ENCODE results near the gene KPNA4. TPM values are rescaled to one million over a fixed set of nuclear protein-coding genes. Genes with fewer than 3 reads are reported as not detected.
"Not testable (repeated sequence)": the region's sequence is repeated elsewhere in the genome, so short reads cannot be mapped to it uniquely, and the experiment has no call there.

Gene KPNA4, protein sequence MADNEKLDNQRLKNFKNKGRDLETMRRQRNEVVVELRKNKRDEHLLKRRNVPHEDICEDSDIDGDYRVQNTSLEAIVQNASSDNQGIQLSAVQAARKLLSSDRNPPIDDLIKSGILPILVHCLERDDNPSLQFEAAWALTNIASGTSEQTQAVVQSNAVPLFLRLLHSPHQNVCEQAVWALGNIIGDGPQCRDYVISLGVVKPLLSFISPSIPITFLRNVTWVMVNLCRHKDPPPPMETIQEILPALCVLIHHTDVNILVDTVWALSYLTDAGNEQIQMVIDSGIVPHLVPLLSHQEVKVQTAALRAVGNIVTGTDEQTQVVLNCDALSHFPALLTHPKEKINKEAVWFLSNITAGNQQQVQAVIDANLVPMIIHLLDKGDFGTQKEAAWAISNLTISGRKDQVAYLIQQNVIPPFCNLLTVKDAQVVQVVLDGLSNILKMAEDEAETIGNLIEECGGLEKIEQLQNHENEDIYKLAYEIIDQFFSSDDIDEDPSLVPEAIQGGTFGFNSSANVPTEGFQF
- total RNA-seq: 10 to 100 TPM; 53.2 to 91.6 TPM
- long read RNA-seq, donor 1, full-length matches to known transcripts: 16 of 20 reads
- long read RNA-seq, donor 1, partial matches to known transcripts: 2 of 20 reads
- long read RNA-seq, donor 1, other reads (novel, unspliced or antisense): 2 of 20 reads
- long read RNA-seq, donor 2, full-length matches to known transcripts: 1 of 21 reads
- long read RNA-seq, donor 2, partial matches to known transcripts: 4 of 21 reads
- long read RNA-seq, donor 2, other reads (novel, unspliced or antisense): 16 of 21 reads

DNA sequence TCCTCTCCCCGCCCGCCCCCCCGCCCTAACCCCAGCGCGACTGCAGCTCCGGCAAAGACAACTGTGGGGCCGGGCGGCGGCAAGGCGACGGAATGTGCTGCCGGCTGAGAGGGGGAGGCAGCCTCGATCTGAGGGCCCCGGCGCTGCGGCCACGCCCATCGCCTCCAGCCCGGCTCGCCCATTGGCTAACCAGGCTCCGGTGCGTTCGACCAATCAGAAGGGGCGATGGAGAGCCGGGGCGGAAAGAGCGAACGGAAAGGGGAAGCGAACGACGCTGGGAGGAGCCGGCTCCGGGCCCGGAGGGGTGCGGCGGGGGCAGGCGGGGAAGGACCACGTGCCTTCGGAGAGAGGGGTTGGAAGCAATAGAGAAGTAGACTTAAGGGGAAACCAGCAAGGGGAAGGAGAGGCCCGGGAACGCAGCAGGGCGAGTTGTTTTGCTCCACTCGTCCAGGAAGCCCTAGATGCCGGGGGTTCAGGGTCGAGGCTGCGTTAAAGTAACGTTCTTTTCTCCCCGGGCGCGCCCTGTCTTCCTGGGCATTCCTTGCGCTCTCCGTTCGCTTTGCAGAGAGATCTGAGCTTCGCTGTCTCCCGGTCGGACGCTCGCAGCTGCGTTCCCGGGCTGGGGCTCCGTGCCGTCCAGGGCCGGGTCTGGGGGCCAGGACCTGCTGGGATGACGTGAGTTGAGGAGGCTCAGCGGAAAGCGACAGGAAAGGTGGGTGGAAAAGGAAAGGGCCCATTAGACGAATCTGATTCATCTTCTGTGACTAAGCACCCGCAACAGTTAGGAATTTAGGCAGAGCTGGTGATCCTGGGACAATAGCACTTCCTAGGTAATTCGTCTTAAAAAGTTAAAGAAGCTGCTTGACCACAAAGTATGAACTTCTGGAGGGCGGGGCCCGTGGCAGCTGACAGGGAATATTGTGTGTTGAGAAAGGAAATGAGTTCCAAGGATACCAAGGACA, at the start of gene KPNA4:
KPNA4 (minus strand) TSS at position 130 of the 962 bp plus-strand sequence. CDS start 289 bp downstream, outside the sequence.
- intact Hi-C loops (cut with DNase I): no loop called here

DNA sequence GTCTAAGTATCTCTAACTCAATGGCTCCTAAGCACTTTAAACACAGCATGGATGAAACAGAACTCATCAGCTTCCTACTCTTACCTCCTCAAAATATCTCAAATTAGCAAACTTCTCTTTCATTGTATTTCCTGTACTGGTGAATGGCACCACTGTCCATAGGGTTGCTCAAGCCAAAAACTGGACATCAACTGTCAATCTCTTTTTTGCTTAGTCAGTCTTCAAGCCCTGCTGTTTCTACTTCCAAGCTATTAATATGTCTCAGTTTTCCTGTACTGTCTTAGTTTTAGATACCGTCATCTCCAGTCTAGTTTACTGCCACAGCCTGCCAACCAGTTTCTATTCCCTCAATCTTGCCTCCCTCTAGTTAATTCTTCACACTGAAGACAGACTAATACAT, 48.3 kb upstream of the KPNA4 start:
- DNase-seq (ENCODE audit: low spot score): no peak
- intact Hi-C loops (cut with DNase I): no loop called here

More for the DNA sequence above, at the start of gene KPNA4:
- DNase-seq (ENCODE audit: low spot score): peak; percentile 99

DNA sequence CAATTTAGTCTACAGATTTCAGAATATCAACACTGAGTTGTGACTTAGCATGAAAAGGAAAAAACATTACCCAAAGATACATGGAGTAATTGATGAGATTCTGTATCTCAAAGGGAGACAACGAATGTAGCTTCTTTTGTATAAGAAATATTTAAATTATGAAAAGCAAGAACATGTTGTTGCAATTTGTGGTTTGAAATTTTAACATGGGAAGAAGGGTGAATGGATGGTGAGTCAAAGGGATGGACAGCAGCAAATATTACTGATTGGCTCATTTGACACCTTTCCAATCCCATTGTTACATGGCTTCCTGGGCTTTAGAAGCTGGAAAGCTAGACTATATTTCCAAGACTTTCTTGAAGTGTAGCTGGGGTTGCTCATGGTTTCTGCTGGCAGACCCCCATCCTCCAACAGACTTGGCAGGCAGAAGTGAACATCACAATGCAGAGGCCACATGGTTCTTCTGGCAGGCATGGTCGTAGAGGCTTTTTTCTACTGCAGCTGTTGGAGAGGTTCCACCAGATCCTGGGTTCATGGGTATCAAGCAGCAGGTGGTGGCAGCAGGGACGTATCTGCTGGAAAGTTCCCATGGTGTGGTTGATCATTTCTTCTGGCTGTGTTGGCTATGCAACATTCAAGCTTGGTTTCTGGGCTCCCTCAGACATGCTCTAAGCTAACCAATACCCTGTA, 47.2 kb upstream of the KPNA4 start:
- DNase-seq (ENCODE audit: low spot score): no peak
- intact Hi-C loops (cut with DNase I): no loop called here

DNA sequence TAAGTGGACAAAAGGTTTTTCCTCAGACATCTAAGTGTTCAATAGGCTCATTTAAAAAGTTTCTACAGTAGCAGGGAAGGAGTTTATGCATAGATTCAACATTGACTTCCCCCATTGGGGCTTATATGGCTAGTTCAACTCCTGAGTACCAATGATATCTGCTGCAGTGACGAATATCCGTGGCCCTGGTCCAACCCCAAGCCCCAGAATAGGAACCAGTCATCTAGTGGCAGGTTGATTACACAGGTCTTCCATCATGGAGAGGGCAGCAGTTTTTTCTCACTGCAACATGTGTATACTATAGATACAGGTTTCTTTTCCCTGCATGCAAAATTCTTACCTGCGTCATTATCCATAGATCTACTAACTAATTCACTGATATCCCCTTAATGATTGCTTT, 45.8 kb upstream of the KPNA4 start:
- intact Hi-C loops (cut with DNase I): no loop called here
- no peak for DNase-seq (ENCODE audit: low spot score)

DNA sequence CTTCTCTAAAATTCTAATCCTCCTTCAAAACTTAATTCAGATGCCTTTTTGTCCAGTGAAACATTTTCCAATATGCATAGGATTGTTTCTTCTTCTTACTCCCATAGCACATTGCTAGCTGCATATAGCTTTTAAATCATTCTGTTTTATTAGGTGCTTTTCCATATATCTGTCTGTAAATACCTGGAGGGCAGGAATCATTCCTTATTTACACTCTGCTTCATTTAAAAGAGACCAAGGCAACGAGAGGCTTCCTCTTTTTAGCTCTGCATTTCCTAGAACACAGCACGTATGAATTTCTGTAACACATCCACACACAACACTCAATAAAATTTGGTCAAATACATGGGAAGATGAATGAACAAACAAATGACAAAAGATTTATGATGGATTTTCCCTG, 43.5 kb upstream of the KPNA4 start:
- DNase-seq (ENCODE audit: low spot score): no peak
- intact Hi-C loops (cut with DNase I): no loop called here

DNA sequence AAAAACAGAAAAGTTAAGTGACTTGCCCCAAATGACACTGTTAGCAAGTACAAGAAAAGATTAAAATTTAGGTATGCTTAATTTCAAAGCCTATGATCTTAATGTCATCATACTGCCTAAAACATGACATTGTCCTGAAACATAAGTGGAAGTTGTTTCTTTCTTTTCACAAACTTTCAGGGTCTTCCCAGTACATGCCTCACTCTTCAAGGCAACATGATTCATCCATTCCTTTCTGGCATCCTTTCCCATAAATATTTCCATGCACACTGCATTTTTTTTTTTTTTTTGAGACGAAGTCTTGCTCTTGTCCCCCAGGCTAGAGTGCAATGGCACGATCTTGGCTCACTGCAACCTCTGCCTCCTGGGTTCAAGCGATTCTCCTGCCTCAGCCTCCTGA, 42.5 kb upstream of the KPNA4 start:
- intact Hi-C loops (cut with DNase I): no loop called here
- no peak for DNase-seq (ENCODE audit: low spot score)

DNA sequence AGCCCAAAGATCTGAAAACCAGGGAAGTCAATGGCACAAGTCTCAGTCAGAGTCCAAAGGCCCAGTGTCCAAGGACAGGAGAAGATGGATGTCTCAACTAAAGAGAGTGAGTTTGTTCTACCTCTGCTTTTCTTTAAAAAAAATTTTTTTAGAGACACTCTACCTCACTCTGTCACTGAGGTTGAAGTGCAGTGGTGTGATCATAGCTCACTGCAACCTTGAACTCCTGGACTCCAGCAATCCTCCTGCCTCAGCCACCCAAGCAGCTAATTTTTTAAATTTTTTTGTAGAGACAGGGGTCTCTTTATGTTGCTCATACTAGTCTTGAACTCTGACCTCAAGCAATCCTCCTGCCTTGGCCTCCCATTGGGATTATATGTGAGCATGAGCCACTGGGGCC, 39.9 kb upstream of the KPNA4 start:
- intact Hi-C loops (cut with DNase I): no loop called here

DNA sequence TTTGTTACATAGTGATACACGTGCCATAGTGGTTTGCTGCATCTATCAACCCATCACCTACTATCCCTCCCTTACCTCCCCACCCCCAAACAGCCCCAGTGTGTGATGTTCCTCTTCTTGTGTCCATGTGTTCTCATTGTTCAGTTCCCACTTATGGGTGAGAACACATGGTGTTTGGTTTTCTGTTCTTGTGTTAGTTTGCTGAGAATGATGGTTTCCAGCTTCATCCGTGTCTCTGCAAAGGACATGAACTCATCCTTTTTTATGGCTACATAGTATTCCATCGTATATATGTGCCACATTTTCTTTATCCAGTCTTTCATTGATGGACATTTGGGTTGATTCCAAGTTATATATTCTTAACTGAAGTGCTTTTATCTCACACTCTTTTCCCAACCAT, 38.5 kb upstream of the KPNA4 start:
- DNase-seq (ENCODE audit: low spot score); intact Hi-C loops (cut with DNase I): not testable (repeated sequence)

More for the DNA sequence above, 39.9 kb upstream of the KPNA4 start:
- DNase-seq (ENCODE audit: low spot score): no peak

DNA sequence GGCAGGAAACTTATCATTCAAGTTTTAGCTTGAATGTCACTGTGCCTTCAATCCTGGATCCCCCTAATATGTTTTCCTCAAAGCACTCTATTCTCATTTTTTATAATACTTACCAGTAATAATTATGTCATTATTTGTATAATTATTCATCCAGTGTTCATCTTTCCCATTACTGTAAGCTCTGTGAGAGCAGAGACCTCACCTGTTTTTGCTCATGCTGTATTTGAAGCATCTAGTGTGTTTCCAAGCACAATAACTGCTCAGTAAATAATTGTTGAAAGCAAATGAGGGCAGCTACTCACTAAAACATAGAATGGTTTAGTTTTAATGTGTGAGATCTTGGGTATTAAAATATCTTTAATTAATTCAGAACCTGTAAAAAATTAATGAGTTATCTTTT, 36.9 kb upstream of the KPNA4 start:
- intact Hi-C loops (cut with DNase I): no loop called here
- DNase-seq (ENCODE audit: low spot score): no peak

DNA sequence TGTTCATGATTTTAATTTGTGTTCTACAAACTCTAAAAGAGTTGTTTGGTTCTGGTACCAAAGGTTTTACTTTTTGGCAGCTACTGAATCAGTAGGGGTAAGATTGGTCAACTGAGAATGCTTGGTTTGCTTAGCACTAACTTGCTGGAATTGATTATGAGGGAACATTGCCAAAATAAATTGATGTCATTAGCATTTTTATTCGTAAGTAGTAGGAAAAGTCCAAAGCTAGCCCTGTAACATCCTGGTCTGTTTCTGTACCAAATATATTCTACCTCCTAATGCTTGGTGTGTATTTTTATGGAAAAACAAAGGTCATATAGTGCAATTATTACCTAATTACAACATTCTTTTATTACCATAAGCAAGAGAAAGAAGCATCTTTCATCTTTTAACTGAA, 35.9 kb upstream of the KPNA4 start:
- intact Hi-C loops (cut with DNase I): no loop called here
- no peak for DNase-seq (ENCODE audit: low spot score)

DNA sequence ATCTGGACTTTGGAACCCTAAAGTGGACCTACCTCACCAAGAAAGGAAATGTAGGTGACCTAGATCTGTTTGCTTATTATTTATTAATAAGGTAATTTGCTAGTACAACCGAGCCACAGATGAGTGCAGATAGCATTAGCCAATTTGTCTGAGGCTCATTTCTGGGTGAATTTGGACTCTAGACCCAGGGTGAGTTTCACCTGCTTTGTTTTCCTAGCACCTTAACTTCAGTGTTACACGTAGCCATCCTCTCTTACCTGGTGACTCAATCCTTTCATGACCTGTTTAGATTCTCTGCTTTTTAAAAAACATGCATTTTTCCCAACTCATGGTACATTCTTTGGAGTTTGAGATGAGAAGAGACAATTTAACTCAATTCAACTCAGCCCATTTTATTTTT, 33.5 kb upstream of the KPNA4 start:
- intact Hi-C loops (cut with DNase I): no loop called here
- no peak for DNase-seq (ENCODE audit: low spot score)

DNA sequence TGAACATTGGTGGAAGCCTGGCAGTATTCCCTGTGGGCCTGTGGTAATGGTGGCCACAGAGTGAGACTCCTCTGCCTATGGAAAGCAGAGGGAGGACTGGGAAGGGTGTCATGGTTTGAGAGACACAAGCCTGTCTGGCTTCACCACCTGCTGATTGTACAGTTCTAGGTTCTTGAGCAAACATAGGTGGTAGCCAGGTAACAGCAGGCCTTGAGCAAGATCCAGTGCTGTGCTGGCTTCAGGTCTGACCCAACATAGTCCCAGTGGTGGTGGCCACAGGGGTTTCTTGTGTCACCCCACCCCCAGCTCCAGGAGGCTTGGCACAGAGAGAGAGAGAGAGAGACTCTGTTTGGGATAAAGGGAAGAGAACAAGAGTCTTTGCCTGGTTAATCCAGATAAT, 22.7 kb upstream of the KPNA4 start:
- DNase-seq (ENCODE audit: low spot score): no peak
- intact Hi-C loops (cut with DNase I): no loop called here

DNA sequence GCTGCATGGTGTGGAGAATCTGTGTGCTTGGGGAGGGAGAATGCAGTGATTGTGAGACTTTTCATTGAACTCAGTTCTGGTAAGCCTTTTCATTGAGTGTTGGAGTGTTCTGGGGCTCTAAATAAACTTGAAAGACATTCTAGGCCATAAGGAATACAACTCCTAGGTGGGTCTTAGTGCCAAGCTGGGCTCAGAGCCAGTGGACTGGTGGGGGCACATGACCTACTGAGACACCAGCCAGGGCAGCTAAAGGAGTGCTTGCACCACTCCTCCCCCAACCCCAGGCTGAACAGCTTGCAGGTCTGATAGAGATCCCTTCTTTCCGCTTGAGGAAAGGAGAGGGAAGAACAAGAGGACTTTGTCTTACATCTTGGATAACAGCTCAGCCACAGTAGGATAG, 21.7 kb upstream of the KPNA4 start:
- DNase-seq (ENCODE audit: low spot score): no peak
- intact Hi-C loops (cut with DNase I): no loop called here

DNA sequence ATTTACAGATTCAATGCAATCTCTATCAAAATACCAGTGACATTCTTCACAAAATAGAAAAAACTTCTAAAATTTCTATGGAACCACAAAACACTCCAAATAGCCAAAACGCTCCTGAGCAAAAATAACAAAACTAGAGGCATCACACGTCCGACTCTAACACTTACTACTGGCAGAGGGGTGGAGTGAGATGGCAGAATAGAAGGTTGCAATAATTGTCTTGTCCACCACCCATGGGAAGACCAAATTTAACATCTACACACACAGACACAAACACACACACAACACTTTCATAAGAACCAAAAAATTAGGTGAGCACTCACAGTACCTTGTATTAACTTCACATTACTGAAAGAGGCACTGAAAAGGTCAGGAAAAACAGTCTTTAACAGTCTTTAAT, 21.3 kb upstream of the KPNA4 start:
- intact Hi-C loops (cut with DNase I): no loop called here
- no peak for DNase-seq (ENCODE audit: low spot score)

DNA sequence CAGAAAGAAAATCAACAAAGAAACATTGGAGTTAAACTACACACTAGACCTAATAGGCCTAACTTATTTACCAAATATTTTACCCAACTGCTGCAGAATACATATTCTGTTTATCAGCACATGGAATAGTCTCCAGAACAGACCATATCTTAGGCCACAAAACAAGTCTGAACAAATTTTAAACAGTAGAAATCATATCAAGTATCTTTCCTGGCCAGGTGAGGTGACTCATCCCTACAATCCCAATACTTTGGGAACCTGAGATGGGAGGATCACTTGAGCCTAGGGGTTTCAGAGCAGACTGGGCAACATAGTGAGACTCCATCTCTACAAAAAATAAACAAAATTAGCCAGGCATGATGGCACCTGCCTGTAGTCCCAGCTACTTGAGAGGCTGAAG, 18.1 kb upstream of the KPNA4 start:
- DNase-seq (ENCODE audit: low spot score): no peak
- intact Hi-C loops (cut with DNase I): no loop called here

DNA sequence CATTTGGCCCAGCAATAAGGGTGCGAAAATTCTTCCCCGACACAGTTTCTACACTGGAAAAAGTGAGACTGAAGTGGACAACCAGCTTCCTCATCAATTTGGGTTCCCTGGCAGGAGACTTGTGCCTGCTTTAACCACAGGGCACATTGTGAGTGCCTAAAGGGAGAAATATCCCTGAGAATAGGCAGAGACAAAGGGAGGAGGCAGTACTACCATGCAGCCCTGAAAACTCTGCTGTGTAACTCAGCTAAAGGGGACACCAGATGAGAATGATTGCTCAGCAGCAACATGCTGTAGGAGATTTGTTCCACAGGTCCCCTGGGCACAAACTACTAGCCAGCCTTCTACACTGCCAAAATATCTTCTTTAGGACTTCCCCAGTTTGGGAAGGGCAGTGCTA, 15.6 kb upstream of the KPNA4 start:
- DNase-seq (ENCODE audit: low spot score): no peak
- intact Hi-C loops (cut with DNase I): no loop called here

DNA sequence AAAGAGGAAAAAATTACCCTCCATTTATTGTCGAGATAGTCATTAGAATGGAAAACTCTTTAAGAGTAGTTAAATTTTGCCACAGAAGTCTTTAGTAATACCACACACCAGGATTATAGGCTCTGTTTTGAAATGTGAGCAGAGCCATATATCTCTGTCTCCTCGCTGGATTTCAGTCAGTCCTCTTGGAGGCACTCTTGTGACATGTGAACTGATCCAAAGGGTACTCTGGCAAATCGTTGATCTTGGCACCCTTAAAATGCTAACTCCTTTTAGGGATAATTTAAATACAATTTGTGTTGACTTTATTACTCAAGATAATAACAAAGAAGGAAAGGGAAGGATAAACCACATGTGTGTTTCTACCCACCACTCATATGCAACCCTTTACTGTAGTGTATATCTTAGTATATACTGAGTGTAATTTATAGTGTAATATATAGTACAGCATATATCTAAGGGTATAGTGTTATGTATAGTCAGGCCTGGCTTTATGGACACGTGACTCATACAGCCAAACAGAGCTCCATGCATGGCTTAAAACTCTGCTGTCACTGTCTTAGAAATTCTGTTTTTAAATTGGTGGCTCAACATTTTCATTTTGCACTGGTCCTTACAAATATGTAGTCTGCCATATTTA, 12.3 kb upstream of the KPNA4 start:
- no peak for DNase-seq (ENCODE audit: low spot score)
- intact Hi-C loops (cut with DNase I): no loop called here

DNA sequence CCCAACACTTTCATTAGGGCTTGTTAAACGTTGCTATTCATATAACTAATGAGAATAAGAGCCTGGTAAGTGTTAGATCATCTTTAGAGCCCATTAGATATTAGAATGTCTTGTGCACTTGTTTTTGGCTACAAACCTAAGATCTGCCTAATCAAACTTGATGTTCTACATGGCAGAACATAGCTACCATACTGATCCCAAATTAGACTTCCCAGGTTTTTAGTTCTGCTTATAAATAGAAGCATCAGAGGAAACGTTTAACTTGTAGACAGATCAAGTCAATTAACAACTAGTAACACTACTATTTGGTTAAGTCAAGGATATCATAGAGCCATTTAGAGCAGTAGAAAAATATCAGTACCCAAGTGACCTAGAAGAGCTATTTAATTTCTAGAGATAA, 11.7 kb upstream of the KPNA4 start:
- DNase-seq (ENCODE audit: low spot score): no peak
- intact Hi-C loops (cut with DNase I): no loop called here

DNA sequence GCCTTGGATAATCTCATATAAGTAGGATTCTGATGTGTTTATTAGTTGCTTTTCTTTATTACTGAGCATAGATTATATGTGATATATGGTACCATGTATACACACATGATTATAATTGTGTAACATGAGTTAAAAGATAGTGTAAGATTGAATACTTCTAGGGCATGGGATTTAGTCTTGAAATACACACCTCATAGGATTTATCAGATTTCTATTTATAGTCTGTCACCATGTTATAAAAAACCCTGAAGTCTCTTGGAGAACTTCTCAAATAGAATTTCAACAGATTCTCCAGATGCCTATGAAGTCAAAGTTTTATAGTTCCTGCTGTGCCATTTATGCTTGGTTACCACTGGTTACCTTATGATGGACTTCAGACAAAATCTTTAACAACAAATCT, 11.2 kb upstream of the KPNA4 start:
- intact Hi-C loops (cut with DNase I): no loop called here
- no peak for DNase-seq (ENCODE audit: low spot score)
